GM12865 (cell line): ENCODE results near the gene BCAS4.
"Not testable (repeated sequence)": the region's sequence is repeated elsewhere in the genome, so short reads cannot be mapped to it uniquely, and the experiment has no call there.

Experiments used
- DNase-seq: peaks from one replicate; pipeline ENCODE4 v3.0.0; 2010; ENCODE audit warnings: low read depth
- H3K4me3 ChIP-seq: 2 replicates; pipeline ENCODE4 v1.5.1; 2011; ENCODE audit warnings: mild to moderate bottlenecking, low read depth, low read length, control low read depth
- TF ChIP-seq, protein P1 (sequence below): IDR thresholded peaks from 2 replicates; pipeline ENCODE4 v1.5.1; 2011; ENCODE audit warnings: low read length, control low read depth, low read depth, inconsistent platforms; ENCODE audit not compliant: insufficient read depth; ENCODE audit errors: missing control alignments

BCAS4 gene

DNA sequence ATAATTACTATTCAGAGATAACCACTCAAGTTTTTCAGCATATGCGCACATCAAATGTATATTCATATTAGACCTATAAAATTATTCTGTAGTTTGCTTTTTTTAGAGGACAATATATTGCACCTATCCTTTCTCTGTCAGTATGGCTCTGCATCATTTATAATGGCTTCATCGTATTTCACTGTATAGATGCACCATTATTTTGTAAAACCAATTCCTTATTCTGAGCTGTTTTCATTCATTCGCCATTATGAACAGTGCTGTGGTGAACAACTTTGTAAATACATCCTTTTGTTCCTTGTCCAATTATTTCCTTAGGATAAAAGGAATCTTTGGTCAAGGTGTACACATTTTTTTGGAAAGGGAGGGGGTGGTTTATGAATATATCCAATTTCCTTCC lies 29.2 kb upstream of the BCAS4 start:
- no peak overlapping the region for H3K4me3 ChIP-seq
- TF ChIP-seq, protein P1, sequence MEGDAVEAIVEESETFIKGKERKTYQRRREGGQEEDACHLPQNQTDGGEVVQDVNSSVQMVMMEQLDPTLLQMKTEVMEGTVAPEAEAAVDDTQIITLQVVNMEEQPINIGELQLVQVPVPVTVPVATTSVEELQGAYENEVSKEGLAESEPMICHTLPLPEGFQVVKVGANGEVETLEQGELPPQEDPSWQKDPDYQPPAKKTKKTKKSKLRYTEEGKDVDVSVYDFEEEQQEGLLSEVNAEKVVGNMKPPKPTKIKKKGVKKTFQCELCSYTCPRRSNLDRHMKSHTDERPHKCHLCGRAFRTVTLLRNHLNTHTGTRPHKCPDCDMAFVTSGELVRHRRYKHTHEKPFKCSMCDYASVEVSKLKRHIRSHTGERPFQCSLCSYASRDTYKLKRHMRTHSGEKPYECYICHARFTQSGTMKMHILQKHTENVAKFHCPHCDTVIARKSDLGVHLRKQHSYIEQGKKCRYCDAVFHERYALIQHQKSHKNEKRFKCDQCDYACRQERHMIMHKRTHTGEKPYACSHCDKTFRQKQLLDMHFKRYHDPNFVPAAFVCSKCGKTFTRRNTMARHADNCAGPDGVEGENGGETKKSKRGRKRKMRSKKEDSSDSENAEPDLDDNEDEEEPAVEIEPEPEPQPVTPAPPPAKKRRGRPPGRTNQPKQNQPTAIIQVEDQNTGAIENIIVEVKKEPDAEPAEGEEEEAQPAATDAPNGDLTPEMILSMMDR, result no peak
- no peak for DNase-seq

DNA sequence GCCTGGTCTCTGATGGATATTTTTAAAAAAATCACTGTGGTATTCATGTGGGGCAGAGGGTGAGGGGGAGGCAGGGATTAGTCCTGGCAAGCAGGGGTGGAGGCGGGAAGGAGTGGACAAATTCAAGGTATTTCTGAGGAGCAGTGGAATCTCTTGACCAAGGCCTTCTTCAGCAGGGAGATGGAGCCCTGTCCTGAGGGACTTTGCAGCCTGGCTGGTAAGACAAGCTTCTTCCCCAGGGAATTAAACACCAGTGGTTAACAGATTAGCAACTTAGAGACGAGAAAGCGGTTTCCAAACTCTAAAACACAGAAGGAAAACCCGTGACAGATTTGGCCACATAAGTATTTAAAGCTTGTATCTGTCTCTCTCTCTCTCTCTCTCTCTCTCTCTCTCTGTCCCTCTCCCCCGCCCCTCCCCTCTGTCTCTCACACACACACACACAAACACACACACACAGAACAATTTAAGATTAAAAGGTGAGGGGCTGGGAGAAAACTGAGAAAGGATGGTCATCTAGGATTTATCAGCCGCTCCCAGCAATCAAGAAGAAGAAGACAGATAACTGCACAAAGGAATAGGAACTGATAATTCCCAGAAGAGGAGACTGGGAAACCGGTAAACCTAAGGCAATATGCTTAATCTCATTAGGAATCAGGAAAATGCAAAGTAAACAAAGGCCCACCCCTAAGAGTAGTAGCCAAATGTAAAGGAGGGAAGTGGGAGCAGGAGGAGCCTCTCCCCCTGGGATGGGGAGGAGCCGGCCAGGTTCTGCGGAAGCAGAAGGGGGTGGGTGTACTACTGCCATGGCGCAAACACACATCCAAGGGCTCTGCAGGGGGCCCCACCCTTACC lies 27.7 kb upstream of the BCAS4 start:
- not testable (repeated sequence) for DNase-seq, H3K4me3 ChIP-seq

DNA sequence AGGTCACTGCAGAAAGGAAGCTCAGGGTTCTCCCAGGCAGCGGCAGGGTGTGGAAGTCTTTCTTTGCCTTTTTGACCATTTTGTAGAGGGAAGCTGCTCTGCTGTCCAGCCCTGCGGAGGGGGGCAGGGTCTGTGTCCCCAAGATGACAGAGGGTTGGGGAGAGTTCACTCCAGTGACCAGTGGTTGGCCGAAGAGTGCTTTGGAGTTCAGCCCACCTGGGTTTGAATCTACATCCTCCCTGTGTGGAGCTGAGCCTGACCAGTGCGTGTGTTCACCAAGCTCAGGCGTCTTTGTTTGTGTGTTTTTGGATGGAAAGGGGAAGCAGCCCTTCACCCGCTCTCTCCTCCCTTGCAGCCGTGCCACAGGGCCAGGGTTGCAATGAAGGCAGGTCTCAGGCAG lies 25.9 kb upstream of the BCAS4 start:
- not testable (repeated sequence) for H3K4me3 ChIP-seq, DNase-seq

DNA sequence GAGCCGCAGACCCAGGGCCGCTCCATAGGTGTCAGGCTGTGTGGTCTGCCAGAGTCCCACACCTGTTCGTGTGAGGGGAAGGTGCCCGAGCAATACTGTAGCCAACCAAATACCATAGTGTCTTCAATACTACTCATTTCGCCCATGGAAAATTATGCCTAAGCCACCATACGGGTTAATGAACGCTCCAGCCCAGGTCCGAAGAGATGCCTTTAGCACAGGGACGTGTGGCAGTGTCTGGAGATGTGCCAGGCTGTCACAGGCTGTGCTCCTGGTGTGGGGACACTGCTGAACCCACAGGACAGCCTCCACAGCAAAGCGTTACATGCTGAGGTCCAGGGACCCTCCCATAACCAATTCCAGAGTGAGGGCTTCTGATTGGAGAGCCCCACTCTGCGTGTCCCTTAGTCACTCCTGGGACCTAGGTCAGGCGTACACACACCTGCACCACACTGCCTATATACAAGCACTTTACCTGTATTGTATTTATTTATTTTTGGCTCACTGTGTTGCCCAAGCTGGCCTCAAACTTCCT lies 25.2 kb upstream of the BCAS4 start:
- not testable (repeated sequence) for DNase-seq, H3K4me3 ChIP-seq

DNA sequence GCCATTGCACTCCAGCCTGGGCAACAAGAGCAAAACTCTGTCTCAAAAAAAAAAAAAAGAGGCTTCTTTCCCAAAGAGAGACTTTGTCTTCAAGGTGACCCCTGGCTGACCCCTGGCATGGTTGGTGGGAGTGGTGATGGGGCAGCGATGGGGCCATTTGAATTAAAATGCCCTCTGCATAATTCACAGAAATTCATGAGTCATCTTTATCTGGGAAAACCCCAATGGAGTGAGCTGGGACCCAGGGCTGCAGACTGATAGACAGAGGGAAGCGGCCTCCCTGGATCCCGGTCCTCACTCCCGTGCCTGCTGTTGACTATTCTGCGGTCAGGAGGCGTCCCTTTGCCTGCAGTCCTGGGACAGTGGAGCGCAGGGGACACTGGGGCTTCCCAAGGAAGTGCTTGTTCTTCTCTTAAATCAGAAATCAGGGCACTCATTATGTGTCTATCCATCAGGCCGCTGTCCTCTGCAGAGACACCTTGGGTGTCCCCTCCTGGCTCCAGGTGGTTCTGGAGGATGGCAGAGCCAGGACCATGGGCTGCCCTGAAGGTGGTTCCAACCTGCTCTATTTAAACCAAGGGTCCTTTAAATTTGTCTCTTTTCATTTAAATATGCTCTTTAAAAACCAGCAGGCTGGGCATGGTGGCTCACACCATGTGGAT lies 23.3 kb upstream of the BCAS4 start:
- H3K4me3 ChIP-seq, DNase-seq: not testable (repeated sequence)

DNA sequence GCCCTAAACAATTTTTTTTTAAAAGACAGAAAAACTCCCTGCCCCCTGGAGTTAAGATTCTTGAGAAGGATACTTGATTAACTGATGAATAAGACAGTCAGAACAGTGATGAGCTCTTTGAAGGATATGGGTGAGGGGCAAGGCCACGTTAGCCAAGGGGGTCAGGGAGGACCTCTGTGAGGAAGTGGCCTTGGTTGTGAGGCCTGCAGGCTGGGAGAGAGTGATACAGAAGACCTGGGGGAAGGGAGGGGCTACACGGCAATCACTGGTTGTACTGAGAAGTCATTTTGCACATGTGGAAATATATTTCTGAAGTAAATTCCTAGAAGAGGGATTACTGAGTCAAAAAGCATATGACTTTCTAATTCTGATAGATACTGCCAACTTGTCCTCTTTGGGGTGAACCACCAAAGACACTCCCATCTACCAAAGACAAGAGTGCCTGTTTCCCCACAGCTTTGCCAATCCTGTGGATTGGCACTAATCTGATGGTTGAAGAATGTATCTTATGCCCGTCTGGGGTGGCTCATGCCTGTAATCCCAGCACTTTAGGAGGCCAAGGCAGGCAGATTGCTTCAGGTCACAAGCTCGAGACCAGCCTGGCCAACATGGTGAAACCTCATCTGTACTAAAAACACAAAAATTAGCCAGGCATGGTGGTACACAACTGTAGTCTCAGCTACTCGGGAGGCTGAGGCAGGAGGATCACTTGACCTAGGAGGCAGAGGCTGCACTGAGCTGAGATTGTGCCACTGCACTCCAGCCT lies 22.3 kb upstream of the BCAS4 start:
- TF ChIP-seq, protein P1, result no peak
- DNase-seq, result no peak
- no peak overlapping the region for H3K4me3 ChIP-seq

DNA sequence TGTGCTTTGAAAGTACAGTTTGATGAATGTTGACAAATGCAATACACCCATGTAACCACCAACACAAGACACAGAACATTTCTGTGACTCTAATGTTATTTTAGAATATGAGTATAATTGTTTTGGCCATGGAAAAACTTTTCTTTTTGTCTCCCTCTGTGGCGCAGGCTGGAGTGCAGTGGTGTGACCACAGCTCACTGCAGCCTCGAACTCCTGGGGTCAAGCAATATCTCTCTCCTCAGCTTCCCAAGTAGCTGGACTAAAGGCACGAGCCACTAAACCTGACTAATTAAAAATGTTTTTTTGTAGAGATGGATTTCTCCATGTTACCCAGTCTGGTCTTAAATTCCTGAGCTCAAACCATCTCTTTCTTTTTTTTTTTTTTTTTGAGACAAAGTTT lies 20.3 kb upstream of the BCAS4 start:
- H3K4me3 ChIP-seq, result no peak overlapping the region
- DNase-seq, result no peak
- TF ChIP-seq, protein P1, result no peak

DNA sequence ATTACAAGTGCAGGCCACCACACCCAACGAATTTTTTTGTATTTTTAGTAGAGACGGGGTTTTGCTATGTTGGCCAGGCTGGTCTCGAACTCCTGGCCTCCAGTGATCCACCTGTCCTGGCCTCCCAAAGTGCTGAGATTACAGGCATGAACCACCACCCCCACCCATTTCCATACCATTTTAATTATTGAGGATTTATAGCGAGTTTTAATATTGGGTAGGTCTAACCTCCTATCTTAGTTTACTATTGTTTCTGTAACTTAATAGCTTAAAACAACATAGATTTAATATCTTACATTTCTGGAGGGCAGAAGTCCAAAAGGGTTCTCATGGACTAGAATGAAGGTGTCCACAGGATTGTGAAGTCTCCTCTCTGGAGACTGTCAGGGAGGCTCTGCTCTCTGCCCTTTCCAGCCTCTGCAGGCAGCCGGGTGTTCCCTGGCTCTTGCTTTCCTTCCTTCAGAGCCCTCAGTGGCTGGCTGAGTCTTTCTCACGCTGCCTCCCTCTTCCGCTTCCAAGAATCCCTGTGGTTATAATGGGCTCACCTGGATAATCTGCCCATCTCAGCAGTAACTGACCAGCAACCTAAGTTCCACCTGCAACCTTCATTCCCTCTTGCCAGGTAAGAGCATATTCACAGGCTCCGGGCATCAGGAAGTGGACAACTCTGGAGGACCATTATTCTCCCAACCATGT lies 18.6 kb upstream of the BCAS4 start:
- DNase-seq, result no peak
- TF ChIP-seq, protein P1, result no peak

More for the DNA sequence above, 18.6 kb upstream of the BCAS4 start:
- H3K4me3 ChIP-seq, result no peak overlapping the region
